NOMO-1 (cell line): ENCODE measurements around the gene SCNN1G.

Experiments
- DNase-seq, 2 experiments: peaks; one replicate each; lab custom pipeline; 2025; ENCODE audit not compliant: unreplicated experiment in 2 of 2; lab: John Stamatoyannopoulos, UW

Gene SCNN1G

GRCh38 chr16:23195366-23195978, 12.9 kb downstream of the SCNN1G start:
- DNase-seq, result peak in 1 of 2 experiments; percentile 7

- no peak for DNase-seq
These were observed 14.0 kb downstream of the SCNN1G start for GRCh38 chr16:23196539-23196938.

DNA sequence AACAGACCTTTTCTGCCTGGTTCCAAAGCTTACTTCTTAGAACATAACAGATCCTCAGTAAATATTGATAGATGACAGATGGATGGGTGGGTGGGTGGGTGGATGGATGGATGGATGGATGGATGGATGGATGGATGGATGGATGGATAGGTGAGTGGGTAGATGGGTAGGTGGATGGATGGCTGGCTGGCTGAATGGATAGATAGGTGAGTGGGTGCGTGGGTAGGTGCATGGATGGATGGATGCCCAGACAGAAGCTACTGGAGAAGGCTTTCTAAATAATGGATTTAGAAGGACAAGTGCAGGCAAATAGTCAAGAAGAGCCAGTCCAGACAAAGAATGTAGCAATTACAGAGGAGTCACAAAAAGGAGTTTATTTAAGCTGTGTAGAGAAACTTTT, 19.6 kb downstream of the SCNN1G start:
- no peak for DNase-seq

GRCh38 chr16:23206986-23207385, 24.4 kb downstream of the SCNN1G start:
- DNase-seq, result no peak

GRCh38 chr16:23207485-23207884, 24.9 kb downstream of the SCNN1G start:
- no peak for DNase-seq

DNA sequence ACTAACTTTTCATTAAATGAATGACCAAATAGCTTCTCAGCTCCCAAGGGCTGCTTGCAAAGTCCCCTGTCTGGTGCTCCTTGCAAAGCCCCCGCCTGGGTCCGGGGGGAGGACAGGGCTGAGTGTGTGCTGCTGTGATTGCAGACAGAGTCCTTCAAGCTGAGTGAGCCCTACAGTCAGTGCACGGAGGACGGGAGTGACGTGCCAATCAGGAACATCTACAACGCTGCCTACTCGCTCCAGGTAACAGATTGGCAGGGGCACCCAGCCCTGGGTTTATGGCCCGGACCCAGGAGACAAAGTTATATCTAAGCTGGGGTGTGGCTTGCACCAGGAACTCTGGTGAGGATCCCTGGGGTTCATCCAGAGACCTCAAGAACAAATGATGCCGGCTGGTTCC, 27.1 kb downstream of the SCNN1G start:
- no peak for DNase-seq

GRCh38 chr16:23213831-23214230, 31.3 kb downstream of the SCNN1G start:
- DNase-seq, result no peak

DNA sequence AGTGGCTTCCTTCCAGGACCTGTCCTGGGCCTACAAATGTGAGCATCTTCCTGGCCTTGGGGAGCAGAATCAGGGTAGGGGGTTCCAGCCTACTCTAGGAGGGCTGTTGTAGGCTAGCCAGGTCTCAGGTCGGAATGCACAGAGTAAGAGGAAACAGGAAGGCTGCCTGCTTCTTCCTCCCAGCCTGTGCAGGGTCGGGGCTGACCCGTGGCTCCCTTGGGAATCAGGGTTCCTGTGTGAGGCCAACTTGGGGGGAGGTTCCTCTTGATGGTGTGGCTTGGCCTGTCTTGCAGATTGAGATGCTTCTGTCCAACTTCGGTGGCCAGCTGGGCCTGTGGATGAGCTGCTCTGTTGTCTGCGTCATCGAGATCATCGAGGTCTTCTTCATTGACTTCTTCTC, 32.3 kb downstream of the SCNN1G start:
- DNase-seq, result no peak

DNA sequence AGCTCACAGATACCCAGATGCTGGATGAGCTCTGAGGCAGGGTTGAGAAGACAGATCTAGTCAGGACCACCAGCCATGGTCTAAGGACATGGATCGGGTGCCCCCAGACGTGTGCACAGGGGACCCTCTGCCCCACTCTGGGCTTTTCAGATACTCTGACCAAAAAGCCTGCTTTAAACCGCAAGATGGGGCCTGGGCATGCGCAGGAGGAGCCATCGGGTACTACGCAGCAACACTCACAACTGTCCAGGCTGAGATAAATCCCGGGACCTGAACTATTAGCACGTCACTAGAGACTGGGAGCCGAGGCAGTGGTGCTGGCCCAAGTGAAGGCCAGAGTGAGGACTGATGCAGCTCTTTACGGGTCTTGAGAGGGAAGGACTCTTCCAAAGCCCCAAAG, 32.9 kb downstream of the SCNN1G start:
- DNase-seq, result no peak

DNA sequence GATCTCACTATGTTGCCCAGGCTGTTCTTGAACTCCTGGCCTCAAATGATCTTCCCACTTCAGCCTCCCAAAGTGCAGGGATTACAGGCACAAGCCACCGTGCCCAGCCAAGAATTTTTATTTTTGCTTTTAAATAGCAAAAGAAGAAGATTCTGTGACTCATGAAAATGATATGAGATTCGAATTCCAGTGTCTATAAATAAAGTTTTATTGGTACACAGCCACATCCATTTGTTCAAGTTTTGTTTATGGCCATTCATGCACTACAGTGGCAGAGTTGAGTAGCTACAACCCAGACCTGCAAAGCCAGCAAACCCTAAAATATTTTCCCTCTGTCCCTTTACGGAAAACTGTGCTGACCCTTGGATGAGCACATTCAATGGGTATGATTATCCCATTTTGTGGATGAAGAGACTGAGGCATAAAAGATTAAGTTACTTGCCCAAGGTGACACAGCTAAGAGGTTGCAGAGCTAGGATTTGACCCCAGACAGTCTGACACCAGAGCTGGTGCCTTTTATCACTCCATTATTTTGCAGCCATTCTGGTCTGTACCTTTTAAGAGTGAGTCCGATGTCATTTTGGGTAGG, 34.2 kb downstream of the SCNN1G start:
- DNase-seq, result no peak

DNA sequence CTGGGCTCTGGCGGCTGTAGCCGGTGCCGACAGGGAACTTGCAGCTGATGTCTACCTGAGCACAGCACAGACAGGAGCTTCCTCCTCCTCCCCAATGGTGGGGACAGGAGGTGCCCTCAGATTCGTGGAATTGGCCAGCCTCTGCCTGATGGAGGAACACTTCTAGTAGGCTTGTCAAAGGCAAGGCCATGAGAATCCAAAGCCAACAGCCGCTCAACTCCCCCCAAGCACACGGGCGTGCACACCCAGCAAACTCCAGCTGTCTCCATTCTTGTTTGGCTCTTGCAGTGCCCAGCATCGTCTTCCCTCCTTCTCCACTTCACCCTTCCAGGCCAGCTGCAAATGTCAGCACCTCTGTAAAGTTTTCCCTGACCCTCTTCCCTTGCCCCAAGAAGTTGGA, 35.1 kb downstream of the SCNN1G start:
- no peak for DNase-seq

- no peak for DNase-seq
These were observed 40.4 kb downstream of the SCNN1G start for GRCh38 chr16:23222929-23223328.

DNA sequence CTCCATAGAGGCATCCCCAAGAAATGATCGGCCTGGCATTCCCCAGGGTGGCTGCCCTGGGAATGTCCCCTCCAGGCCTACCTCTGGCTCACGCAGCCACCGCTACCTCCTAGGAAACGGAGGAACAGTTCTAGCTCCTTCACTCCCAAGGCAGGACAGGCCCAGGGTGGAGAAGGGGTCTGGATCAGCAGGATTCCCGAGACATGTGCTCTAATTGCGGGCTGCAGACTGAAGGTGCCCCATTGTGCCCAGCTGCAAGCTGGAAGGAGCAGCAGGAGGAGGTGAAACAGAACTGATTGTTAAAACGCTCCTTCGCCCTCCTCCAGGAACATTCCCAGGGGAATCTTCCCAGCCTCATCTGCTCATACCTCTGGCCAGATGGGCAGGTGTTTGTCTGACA, 40.8 kb downstream of the SCNN1G start:
- DNase-seq, result no peak

- DNase-seq, result no peak
These were observed 42.6 kb downstream of the SCNN1G start for GRCh38 chr16:23225109-23225508.

DNA sequence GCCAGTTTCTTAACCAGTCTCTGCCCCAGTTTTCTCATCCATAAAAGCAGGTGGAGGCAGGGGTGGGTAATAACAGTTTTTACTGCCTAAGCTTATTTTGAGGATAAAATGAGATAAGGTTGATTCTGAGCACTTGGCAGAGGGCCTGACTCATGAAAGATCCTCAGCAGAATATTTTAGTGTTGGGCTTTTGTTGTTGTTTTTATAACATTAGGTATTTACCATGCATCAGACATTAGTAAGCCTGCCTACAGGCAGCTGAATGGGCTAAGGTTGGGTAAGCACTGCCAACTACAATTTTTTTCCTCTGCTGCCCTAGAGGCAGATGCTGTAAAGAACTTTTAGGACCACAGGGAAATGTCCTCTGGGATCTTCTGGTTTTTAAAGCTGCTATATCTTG, 43.1 kb downstream of the SCNN1G start:
- no peak for DNase-seq

DNA sequence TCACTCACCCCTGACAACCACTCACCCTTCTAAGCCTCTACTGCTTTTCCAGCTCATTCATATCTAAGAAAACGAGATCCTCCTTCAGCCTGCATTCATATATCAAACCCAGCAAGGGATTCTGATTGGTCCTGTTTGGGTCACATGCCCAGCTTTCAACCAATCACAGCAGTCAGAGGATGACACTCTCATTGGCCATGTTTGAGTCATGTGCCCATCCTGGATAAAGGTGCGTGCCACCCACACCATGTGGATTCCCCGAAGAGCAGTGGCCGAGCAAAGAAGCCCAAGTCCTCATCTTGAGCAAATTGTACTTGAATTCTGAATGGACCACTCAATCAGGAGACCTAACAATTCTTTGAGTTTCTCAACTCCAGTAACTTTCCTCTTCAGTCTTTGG, 45.0 kb downstream of the SCNN1G start:
- no peak for DNase-seq

DNA sequence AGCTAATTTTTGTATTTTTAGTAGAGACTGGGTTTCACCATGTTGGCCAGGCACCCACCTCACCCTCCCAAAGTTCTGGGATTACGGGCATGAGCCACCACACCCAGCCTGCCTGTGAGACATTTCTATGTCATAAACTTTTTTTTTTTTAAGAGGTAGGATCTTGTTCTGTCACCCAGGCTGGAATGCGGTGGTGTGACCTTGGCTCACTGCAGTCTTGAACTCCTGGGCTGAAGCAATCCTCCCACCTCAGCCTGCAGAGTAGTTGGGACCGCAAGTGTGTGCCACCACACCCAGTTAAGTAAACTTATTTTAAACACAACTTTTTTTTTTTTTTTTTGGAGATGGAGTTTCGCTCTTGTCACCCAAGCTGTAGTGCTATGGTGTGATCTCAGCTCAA, 47.2 kb downstream of the SCNN1G start:
- DNase-seq, result no peak

- no peak for DNase-seq
These were observed 50.3 kb downstream of the SCNN1G start for GRCh38 chr16:23232806-23233205.

DNA sequence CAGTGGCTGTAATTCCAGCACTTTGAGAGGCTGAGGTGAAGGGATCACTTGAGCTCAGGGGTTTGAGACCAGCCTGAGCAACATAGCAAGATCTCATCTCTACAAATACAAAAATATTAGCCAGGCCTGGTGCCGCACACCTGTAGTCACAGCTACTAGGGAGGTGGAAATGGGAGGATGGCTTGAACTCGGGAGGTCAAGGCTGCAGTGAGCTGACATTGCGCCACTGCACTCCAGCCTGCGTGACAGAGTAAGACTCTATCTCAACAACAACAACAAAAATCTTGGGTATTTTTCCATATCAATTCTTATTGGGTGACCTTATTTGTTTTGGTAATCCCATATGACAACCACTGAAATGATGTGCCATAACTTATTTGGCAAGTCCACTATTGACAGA, 52.6 kb downstream of the SCNN1G start:
- DNase-seq, result no peak

DNA sequence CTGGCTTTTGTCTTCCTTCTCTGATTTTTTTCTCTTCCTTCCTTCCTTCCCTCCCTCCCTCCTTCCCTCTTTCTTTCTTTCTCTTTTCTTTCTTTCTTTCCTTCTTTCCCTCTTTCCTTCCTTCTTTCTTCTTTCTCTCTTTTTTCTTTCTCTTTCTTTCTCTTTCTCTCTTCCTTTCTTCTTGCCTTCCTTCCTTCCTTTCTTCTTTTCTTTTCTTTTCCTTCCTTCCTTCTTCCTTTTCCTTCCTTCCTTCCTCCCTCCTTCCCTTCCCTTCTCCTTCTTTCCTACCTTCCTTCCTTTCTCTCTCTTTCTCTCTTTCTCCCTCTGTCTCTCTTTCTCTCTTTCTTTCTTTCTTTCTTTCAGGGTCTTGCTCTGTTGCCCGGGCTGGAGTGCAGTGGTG, 54.4 kb downstream of the SCNN1G start:
- no peak for DNase-seq

GRCh38 chr16:23240994-23241393, 58.4 kb downstream of the SCNN1G start:
- DNase-seq, result no peak

- DNase-seq, result no peak
These were observed 61.6 kb downstream of the SCNN1G start for GRCh38 chr16:23244122-23244521.

GRCh38 chr16:23245268-23245667, 62.7 kb downstream of the SCNN1G start:
- DNase-seq, result no peak
